K562 (cell line): ENCODE measurements around the gene C10orf95. TPM values are rescaled to one million over a fixed set of nuclear protein-coding genes. Genes with fewer than 3 reads are reported as not detected.
A peak's percentile ranks its signal among the peaks of the same experiment; 100 is the strongest.

ENCODE experiments used
- MBD2 ChIP-seq: sonication (generic); IDR thresholded peaks from 2 replicates; pipeline ENCODE4 v1.6.1; 2016; ENCODE audit warnings: low read depth, borderline replicate concordance
- MGA ChIP-seq: fragments of 450-650 bp; IDR thresholded peaks from 2 replicates; pipeline ENCODE4 v1.6.1; 2016; ENCODE audit warnings: mild to moderate bottlenecking, moderate library complexity
- MLLT1 ChIP-seq, 2 experiments: fragments of 450-650 bp; IDR thresholded peaks; 2 replicates each; pipeline ENCODE4 v1.6.1; 2016
- MXD1 ChIP-seq: fragments of 250-450 bp; sonication (Bioruptor Pico); IDR thresholded peaks from 2 replicates; pipeline ENCODE4 v1.8.0; 2021; ENCODE audit warnings: borderline replicate concordance, mild to moderate bottlenecking, moderate library complexity; ENCODE audit not compliant: poor library complexity, severe bottlenecking
- MYC ChIP-seq, 2 experiments: fragments of 250-450 bp in 1 of 2; sonication (Bioruptor Pico) in 1 of 2; IDR thresholded peaks; 2 replicates each; pipeline versions ENCODE4 v1.5.1 to v1.6.1; 2012 to 2021; ENCODE audit warnings: low read depth in 2 of 2, borderline replicate concordance in 1 of 2, improper control_type of control experiment in 1 of 2, low read length in 1 of 2, mild to moderate bottlenecking in 1 of 2, moderate library complexity in 1 of 2
- RAD51 ChIP-seq: fragments of 450-650 bp; IDR thresholded peaks from 2 replicates; pipeline ENCODE4 v1.7.1; 2016; ENCODE audit warnings: low read depth, mild to moderate bottlenecking, borderline replicate concordance
- polyA plus RNA-seq, 8 experiments: library from polyadenylated mRNA; depleted of rRNA in 4 of 8; stranded (reverse) in 5 of 8; unstranded in 3 of 8; fragments of >200 nt; fragmentation: Nextera tagmentation in 2 of 8; fragmentation: Illumina TruSeq in 1 of 8; extraction: Ambion mirVana in 2 of 8; extraction: Trizol in 1 of 8; gene quantifications; 2 replicates each; pipeline versions ENCODE4 v1.2.1 to v1.2.3, GENCODE V29; 2011 to 2014; ENCODE audit warnings: inconsistent platforms in 1 of 8, missing spikeins in 1 of 8
- total RNA-seq, 7 experiments: library from RNA; depleted of rRNA in 6 of 7; stranded (reverse); fragments of >200 nt in 6 of 7; fragmentation: Illumina TruSeq in 2 of 7; extraction: Trizol in 2 of 7; gene quantifications; 2 replicates each; pipeline versions ENCODE4 v1.2.1 to v1.2.3, GENCODE V29; 2011 to 2021; ENCODE audit warnings: low replicate concordance in 1 of 7
- TF ChIP-seq, protein P1 (sequence below): fragments of 200-800 bp; sonication (Bioruptor generic); IDR thresholded peaks from 2 replicates; pipeline ENCODE4 v1.6.1; 2017; ENCODE audit warnings: missing genetic modification characterization, missing compliant biosample characterization
- TF ChIP-seq, protein P2 (sequence below): sonication (generic); formaldehyde crosslinking; IDR thresholded peaks from 2 replicates; pipeline ENCODE4 v1.9.0; 2022; ENCODE audit warnings: mild to moderate bottlenecking, missing genetic modification reagents

The C10orf95 gene
- total and polyA plus RNA-seq, 9 of the 15 experiments (the other 6 are each of a cell fraction or from before 2014, with no cell fraction given): 0.03 to 0.41 (median 0.17) TPM; not detected in 1

GRCh38 chr10:102461187-102462054 lies 10.1 kb upstream of the C10orf95 start (continued):
- TF ChIP-seq MYC (IDR thresholded peaks at IDR 0.05; ENCODE audit: low read depth, low read length) (0 out of 2 replicates have a peak, but pooled peaks have one; percentile 30), MYC (CRISPR knock-in tag; IDR thresholded peaks at IDR 0.05; ENCODE audit: borderline replicate concordance, low read depth) (no peak), MBD2 (peak; percentile 41; the same call in 1 of the 2 replicates), MLLT1 (IDR thresholded peaks at IDR 0.05) (0 out of 4 replicates have a peak, but pooled peaks of 1 of the 2 experiments have one; percentile 27), MXD1 (CRISPR knock-in tag) (peak; percentile 26), MGA (peak; percentile 58; the same call in 1 of the 2 replicates), RAD51 (peak; percentile 78)
- TF ChIP-seq, protein P1, sequence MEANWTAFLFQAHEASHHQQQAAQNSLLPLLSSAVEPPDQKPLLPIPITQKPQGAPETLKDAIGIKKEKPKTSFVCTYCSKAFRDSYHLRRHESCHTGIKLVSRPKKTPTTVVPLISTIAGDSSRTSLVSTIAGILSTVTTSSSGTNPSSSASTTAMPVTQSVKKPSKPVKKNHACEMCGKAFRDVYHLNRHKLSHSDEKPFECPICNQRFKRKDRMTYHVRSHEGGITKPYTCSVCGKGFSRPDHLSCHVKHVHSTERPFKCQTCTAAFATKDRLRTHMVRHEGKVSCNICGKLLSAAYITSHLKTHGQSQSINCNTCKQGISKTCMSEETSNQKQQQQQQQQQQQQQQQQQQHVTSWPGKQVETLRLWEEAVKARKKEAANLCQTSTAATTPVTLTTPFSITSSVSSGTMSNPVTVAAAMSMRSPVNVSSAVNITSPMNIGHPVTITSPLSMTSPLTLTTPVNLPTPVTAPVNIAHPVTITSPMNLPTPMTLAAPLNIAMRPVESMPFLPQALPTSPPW (CRISPR knock-in tag): peak; percentile 89
- TF ChIP-seq, protein P2, sequence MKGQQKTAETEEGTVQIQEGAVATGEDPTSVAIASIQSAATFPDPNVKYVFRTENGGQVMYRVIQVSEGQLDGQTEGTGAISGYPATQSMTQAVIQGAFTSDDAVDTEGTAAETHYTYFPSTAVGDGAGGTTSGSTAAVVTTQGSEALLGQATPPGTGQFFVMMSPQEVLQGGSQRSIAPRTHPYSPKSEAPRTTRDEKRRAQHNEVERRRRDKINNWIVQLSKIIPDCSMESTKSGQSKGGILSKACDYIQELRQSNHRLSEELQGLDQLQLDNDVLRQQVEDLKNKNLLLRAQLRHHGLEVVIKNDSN (CRISPR knock-in tag): peak; percentile 94
